Stimulated activated CD8-positive, alpha-beta memory T cell treated with anti-CD3 and anti-CD28 coated beads, Interleukin-2, amount 100 ng/mL, for 1 hour (primary cell): ENCODE data around the gene CCNQ.

Experiments used
- DNase-seq, 2 donors: peaks; one replicate each; pipeline ENCODE4 v3.0.0-alpha.2; 2020; ENCODE audit warnings: low read depth in 2 of 2

CCNQ gene

GRCh38 chrX:153598541-153599191 lies at the start of gene CCNQ:
Gene CCNQ, minus strand, starts transcription at chrX:153599139. Its CDS starts 66 bp downstream, at chrX:153599073.
- no peak for DNase-seq

- DNase-seq = no peak
Measured at GRCh38 chrX:153647461-153648357, 48.8 kb upstream of the CCNQ start.

GRCh38 chrX:153646620-153647373 lies 47.9 kb upstream of the CCNQ start, which contains the start of gene DUSP9:
Gene DUSP9, plus strand, starts transcription at chrX:153647203. Its CDS starts 751 bp downstream, at chrX:153647954.
- no peak for DNase-seq

- DNase-seq = no peak
Measured at GRCh38 chrX:153645921-153646488, 47.1 kb upstream of the CCNQ start.

- no peak for DNase-seq
Measured at GRCh38 chrX:153645151-153645550, 46.2 kb upstream of the CCNQ start.

GRCh38 chrX:153644356-153645125 lies 45.6 kb upstream of the CCNQ start:
- no peak for DNase-seq

GRCh38 chrX:153643431-153644351 lies 44.8 kb upstream of the CCNQ start:
- DNase-seq = no peak

GRCh38 chrX:153642655-153643430 lies 43.9 kb upstream of the CCNQ start:
- DNase-seq = no peak

- DNase-seq = no peak
Measured at GRCh38 chrX:153642051-153642654, 43.2 kb upstream of the CCNQ start.

- DNase-seq = no peak
Measured at GRCh38 chrX:153641627-153642026, 42.7 kb upstream of the CCNQ start.

- DNase-seq = no peak
Measured at GRCh38 chrX:153640736-153641575, 42.0 kb upstream of the CCNQ start.

GRCh38 chrX:153640045-153640686 lies 41.2 kb upstream of the CCNQ start:
- DNase-seq = no peak

GRCh38 chrX:153639177-153640044 lies 40.5 kb upstream of the CCNQ start:
- DNase-seq = no peak

- no peak for DNase-seq
Measured at GRCh38 chrX:153638436-153639176, 39.7 kb upstream of the CCNQ start.

- no peak for DNase-seq
Measured at GRCh38 chrX:153638041-153638371, 39.1 kb upstream of the CCNQ start.
